NCI-H1694 (cell line): ENCODE measurements around the gene NBEAL2.
A peak's percentile ranks its signal among the peaks of the same experiment; 100 is the strongest.

Experiments
- DNase-seq: peaks from one replicate; lab custom pipeline; 2025; lab: John Stamatoyannopoulos, UW

NBEAL2 gene, protein sequence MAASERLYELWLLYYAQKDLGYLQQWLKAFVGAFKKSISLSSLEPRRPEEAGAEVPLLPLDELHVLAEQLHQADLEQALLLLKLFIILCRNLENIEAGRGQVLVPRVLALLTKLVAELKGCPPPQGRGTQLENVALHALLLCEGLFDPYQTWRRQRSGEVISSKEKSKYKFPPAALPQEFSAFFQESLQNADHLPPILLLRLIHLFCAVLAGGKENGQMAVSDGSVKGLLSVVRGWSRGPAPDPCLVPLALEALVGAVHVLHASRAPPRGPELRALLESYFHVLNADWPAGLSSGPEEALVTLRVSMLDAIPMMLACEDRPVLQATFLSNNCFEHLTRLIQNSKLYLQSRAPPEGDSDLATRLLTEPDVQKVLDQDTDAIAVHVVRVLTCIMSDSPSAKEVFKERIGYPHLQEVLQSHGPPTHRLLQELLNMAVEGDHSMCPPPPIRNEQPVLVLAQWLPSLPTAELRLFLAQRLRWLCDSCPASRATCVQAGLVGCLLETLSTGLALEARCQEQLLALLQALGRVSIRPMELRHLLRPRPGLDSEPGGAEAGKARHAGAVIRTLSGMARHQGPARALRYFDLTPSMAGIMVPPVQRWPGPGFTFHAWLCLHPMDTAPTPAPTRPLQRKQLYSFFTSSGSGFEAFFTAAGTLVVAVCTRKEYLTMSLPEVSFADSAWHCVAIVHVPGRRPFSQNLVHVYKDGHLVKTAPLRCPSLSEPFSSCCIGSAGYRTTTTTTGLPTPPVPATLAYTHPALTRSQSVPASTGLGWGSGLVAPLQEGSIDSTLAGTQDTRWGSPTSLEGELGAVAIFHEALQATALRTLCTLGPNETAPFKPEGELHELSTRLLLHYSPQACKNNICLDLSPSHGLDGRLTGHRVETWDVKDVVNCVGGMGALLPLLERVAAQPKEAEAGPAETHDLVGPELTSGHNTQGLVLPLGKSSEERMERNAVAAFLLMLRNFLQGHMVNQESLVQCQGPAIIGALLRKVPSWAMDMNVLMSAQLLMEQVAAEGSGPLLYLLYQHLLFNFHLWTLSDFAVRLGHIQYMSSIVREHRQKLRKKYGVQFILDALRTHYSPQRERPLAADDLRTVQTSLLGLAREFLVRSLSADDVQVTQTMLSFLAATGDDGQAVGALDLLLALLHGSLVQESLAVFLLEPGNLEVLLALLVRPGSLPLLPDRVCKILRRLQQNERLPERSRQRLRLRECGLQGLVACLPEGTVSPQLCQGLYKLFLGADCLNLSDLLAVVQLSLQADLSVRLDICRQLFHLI (N-terminal part only)

DNA sequence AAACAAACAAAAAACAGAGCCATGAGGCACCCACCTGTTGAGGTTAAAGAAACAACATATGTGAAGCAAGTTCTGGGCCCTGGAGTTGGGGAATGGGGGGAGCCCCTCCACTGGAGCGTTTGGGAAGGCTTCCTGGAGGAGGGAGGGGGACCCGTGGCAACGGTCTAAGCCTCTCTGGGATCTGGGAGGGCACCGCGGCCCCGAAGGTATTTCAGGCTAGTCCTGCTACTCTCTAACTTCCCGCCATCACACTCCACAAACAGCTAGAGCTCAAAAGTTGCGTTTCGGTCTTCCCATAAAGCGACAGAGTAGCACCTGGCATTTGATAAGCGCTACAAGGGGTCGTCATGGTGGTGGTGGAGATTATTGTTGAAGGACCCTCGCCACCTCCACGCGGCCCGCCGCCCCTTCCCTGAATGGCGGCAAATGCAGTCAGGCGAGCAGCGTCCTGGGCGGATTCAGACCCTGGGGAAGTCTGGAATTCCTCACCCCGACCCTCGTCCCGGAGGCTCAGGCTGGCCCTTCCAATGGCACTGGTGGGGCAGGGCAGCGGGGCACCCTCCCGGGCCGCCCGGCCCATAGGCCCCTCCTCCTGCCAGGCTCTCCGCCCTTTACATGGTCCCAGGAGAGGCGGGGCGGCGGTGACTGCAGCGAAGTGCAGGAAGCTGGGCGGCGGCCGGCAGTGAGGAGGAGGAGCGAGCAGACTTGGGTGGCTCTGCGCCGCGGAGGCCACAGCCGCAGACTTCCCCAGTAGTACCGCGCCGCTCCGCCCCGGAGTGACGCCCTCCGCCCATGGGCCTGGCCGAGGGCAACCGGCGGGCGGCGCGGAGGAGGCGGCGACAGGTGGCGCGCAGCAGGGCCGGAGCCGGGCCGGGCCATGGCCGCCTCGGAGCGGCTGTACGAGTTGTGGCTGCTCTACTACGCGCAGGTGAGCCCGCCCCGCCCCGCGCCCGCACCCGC lies at the start of gene NBEAL2:
TSS of gene NBEAL2 (plus strand) at position 682 of the 960 bp plus-strand sequence. CDS start at position 878, 196 bp downstream.
- DNase-seq: peak; percentile 29

DNA sequence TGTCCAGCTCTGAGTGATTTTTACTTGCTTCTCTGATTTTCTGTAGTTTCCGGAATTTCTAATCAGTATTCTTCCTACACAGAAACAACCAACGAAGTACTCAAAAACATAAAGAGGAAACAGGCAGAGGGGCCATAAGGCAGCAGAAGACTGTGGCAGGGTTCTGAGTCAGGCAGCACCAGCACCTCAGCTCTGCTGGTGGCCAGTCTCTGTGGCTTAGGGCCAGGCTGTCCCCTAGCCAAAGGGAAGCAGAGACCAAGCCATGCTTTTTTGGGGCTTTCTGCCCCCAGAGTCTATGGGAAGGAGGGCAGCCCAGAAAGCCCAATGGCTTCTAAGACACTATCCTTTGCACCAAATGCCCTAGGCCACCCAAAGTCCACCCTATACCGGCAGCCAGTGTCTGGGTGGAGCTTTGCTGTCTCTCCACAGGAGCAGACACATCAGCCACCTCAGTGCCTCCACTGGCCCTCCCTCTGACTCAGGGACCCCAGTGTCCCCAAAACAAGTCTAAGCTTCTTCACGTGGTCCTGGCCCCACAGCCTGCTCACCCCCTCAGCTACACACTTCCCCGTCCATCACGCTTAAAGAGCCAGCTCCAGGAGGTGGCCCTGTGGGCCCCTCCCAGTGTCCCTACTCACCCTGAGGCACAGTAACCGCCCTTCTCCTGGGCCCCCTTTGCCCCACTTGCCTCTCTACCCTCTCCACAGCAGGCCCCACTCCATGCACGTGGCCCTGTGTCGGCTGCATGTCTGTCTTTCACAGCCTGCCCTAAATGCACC lies 49.1 kb upstream of the NBEAL2 start:
- no peak for DNase-seq

DNA sequence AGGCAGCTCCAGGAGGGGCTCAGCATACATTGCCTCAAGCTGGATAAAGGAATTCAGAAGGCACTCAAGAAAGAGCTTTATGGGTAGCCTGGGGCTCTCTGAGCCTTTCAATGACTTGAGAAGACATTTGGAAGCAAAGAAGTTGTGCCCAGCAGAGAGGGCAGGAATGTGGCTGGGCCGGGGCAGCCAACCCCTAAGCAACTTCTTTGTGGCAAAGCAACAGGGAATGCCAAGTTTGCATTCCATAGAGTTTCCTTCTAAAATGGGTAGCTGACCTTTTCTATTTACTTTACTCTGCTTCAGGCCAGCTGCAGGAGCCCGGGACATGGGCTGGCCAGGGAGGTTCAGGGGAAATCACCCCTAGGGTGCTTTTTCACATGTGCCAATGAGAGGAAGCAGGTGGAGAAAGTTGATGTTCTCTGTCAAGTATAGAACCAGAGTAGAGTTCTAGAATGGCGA lies 48.5 kb upstream of the NBEAL2 start:
- DNase-seq: no peak

DNA sequence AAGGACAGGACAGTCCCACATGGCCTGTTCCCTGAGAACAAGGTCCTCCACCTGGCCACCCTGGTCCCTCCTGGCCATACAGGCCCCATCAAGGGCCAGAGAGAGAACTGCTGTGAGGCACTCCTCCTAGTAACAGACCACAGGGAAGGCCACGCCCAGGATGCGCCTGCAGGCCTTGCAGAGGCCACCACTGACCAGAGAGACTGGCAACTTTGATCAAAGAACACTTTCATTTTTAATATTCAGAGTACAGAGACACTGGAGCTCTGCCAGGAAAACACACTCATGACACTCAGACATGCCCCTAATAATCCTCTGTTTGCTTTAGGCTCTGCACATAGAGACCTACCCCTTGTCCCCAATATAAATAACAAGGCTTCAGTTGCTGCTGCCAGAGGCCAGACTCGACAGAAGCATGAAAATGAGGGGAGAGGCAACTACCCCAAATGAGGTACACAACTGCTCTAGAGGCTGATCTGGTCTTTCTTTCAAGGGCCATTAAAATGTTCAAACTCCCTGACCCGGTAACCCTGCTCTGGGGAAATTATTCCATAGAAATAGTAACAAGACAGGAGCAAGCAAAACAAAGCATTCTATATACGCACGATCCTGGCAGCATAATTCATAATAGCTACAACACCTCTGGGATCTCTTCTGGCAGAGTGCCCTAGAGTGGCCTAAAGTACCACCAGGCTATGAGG lies 47.7 kb upstream of the NBEAL2 start:
- no peak for DNase-seq

DNA sequence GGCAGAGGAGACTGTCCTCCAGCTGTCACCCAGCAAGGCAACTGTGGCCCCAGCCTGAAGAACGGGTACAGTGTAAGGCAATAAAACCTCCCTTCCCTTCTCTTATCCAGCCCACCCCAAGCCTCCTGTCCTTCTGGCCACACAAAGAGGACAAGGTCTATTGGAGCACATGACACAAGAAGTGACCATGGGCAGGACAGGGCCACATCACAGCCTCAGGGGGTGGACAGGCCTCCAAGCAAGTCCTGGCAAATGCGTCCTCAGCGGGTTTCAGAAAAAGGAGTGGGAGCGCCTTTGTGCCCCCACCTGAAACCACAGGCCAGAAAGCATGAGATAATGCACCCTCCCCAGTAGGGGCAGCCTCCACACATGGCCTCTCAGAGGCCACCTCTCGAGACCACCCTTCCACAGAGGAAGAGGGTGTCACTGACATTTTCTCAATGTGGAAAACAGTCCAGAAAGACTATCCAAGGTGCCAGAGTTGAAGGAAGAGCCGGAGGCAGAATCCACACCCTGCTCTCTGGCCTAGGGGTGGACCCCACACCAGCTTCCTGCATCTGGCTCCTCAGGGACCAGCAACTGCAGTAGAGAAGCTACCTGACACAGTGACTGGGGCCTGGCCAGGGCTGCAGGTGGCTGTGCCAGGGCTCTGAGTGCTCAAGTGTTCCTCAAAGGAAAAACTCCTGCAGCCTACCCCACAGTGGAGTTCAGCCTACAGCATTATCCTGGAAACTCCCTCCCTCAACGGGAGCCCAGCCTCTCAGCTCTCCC lies 46.8 kb upstream of the NBEAL2 start:
- no peak for DNase-seq

DNA sequence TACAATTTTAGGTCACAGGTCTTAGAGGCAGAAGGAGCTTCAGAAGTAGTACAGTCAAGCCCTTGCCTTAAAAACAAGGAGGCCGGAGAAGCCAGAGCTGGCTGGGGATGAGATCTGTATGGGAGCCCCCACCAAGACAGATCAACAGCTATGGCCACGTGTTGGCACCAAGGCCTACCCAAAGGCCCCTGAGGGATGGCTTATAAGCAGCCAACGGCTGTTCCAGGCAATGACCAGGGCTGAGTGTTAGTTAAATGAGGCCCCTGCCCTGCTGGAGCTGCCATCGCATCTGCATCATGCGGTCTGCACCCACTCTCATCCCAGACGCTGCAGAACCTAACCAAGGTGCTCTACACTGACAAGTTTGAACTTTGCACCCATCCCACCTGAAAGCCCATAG lies 46.2 kb upstream of the NBEAL2 start:
- DNase-seq: no peak

DNA sequence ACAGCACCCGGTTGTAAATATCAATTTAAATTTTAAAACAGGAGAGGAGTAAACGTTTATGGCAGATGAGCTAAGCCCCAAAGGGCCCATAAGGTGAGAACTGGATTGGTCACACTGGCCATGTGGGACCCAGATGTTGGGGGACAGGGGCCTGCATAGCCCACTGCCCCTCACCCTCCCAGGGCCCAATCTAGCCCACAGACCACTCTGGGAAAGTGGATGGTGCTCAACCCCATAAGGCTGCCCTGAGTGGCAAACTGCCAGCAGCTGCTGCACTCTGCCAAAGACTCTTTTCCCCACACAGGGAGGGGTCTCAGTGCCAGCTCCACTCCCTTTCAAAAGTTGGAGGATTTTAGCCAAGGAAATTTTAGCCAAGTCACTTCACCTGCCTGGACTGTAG lies 45.4 kb upstream of the NBEAL2 start:
- no peak for DNase-seq

DNA sequence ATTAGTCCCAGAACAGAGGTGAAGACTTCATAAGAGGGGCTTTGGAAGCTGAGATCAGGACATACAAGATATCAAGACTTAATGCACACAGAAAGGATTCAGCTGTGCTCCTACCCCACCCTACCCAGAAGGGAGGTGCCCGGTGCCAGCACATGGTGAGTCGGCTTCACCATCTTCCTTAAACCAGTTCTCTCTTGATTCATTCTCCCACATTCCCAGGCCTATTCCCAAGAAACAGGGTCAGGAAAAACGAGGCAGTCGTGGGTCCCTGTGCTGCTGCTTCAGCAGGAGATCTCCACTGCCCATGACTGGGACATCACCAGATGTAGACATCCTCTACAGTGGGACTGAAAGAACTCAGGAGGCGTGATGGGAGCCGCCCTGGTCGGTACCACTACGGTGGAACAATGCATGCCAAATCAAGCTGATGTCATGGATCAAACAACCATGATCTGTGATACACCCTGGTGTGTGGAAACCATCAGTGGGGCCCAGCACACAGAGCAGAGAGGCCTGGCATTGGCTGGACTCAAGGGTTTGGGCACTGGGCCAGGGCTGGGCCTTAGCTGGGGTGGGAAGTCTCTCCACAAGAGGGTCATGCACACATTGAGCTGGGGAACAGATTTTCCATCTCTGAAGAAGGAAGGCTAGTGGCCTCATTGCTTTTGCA lies 44.8 kb upstream of the NBEAL2 start:
- DNase-seq: no peak

DNA sequence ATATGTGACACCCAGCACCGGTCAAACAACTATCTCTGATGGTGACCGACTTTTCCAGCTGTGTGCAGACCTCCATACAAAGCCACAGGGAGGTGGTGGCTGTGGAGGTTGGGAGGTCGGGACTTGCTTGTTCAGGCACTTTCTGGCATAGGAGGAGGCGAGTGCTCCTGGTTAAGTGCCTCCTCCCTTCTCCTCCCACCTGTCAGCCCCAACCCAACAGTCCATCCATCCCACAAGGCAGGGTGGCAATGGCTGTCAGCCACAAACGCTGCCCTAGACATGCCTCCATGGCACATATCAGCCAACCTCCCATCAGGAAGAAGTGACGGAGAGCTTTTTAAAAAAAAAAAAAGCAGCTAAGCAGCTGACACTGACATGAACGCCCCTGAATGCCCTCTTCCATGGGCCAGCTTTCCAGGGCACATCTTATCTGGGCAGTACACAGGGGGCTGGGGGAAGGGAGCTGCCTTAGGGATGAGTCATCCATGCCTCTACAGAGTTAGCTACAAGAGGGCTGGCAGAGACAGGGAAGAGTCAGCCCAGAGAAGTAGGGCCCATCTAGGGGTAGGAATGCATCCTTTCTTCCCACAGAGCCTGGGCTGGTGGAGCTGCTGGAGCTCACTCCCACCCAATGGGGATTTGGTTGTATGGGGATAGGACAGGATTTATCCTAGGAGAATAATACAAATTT lies 44.2 kb upstream of the NBEAL2 start:
- DNase-seq: no peak

DNA sequence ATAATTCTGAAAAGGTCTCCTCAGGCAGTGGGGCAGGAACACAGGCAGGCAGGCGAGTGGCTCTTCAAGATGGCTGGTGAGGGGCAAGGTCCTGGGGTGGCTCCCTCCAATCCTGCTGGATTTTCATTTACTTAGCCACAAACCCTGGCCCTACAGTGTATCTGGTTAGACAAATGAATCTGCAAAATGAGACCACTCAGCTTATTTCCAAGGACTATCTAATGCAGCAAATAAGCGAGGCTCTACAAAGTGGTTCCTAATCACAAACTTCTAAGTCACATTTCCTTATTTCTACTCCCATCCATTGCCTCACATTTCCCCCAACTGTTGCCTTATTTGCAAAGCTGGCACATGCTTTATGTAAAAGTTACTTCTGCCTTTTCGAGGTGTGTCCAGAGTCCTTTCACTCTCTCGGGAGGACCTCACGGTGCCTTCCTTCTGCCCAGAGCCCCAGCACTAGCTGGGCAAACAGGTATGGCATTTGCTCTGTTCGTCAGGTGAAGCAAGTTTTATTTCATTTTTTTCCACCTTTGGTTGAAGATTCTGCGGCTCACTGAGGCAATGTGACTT lies 43.4 kb upstream of the NBEAL2 start:
- DNase-seq: no peak

DNA sequence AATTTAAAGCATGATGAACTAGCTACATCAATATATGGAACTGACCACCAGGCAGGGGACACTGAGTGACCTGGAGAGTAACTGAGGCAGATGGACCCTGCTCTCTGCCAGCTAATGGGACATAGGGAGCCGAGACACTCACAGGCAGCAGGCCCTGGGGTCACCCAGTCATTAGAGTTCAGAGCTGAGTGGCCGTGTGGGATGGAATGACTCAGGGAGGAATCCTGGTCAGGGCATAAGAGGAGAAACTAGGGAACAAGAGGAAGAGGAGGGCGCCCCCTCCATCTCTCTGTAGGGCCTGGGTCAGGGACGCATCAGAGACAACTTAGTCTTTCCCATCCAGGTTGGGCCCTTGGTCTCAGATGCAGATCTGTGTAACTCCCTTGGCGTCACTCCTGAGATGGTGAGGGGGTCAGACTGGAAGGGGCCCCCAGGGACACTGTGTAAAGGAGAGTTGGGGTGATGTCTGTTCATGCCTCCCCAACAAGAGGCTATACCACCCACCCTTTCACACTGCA lies 42.7 kb upstream of the NBEAL2 start:
- no peak for DNase-seq

DNA sequence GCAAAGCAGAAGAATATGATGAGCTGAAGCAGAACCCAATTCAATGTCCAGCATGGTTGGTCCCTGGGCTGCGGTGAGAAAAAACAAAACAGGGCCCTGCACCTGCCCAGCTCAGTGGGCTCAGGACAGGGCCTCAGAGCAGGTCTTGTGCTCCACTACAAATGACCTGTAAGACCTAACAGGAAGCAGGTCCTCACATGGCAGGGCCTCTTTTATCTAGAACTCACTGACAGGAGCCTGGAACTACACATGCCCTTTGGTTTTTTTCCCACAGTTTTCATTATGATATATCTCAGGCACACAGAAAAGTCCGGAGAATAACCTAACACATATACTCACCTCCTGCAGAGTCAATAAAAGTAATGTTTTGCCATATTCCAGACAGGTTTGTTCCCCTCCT lies 41.3 kb upstream of the NBEAL2 start:
- no peak for DNase-seq

DNA sequence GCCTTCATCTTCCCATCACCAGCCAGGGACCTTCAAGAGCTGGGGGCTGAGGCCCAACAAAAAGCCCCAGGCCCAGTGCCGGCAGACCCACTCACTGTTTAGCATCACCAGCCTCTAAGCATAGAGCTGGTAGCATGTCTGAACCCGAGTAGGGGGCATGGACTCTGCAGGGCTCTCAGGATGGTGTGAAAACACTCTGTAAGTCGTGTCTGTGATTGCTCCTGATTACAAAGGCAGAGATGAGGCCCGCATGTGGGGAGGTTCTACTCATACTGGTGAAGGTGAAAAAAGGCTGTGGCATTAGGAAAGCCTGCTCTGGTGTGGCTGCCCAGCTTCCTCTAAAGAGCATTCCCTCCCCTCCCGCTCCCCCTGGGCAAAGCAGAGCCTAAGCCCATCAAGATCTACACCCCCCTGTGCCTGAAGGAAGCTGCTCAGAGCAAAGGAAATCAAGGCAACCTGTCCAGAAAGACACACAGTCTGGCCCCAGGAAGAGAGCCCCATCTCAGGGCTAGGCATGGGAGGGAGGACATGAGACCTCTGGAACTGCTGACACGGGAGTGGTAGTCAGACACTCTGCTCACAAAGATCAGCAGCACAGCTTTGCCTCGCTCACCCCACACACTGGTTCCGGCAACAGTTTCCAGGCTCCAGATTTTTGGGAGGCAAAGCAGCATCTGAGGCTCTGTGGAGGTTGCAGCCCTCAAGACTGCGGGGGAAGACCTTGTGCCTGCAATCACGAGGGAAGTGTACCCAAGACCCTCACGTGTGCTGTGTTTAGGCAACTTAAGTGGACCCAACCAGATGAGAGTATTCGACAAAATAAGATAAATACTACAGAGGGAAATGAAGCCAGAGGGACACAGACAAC lies 39.7 kb upstream of the NBEAL2 start:
- DNase-seq: no peak

DNA sequence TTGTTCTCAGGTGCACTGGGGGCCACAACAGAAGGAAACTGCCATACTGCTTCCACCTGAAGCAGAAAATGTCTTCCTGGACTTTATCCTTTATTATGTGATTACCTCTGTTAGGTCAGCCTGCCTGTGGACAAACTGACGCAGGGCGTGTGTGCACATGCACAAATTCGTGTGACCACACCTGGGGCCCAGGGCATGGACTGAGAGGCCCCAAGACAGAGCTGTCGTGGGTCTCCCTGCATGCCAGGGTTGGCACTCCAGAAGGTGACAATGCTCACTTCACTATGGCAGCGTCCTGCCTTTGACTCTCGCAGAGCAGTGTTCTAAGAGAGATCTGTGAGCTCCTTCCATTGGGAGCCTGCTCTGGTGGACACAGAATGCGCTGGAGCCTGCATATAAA lies 37.4 kb upstream of the NBEAL2 start:
- DNase-seq: no peak

DNA sequence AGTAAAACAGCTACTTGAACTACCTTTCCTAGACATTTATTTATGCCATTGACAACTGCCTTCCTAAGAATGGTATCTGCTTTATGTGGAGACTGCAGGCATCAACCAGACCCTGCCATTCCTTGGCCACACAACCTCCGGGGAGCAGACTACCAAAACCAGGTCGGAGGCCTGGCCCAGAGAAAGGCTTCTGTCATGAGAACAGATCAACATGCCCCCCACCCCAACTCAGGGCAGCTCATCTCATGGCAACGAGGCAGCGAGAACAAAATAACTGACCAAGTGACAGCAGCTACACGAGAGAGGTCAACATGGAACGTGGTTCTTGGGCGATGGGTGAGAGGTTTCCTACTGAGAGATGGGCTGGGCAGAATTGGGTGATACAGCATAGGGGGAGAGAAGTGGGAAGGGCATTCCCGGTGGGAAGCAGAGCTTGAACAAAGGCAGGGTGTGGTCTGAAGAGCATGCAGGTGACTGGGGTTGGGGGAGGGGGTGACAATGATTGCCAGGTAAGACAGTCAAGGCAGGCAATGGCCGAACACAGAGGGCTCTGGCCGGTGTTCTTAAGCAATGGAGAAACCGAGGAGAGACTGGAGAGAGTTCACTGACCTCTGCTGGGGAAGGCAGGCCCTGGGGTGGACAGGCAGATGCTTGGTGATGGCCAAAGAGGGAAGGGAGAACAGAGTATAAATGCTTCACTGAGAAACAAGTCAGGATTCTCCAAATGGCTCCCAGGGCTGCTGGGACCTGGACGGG lies 36.8 kb upstream of the NBEAL2 start:
- no peak for DNase-seq
